ENCODE results near the gene SHISA6. TPM values are rescaled to one million over a fixed set of nuclear protein-coding genes. Genes with fewer than 3 reads are reported as not detected.
"Not testable (repeated sequence)": the region's sequence is repeated elsewhere in the genome, so short reads cannot be mapped to it uniquely, and the experiment has no call there.

The SHISA6 gene
- total RNA-seq, 2 experiments from 2014 or later, result not detected

DNA sequence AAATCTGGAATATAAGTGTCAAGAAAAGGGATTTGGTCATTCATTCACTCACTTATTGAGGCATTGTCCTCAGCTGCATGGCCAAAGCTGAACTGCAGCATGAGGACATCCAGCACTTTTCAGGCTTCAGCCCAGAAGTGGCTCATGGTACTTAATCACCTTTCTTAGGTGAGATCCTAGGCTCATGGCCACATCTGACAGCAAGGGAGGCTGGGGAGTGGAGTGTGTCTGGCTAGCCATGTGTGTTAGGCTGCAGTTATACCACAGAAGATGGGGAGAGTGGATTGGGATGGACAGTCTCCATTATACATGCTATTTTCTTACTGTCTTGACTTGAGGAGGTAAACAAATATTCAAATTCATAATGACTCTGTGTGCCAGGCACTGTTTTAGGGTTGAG is 68.8 kb downstream of the SHISA6 start:
- Mint-ChIP-seq H3K27ac (no peak overlapping the region), H3K36me3 (ENCODE audit: low read depth) (no peaks in the 10 kb centered on the region), H3K4me1 (ENCODE audit: low read depth) (no peaks in the 10 kb centered on the region), H3K9me3 (ENCODE audit: insufficient read depth) (no peaks in the 10 kb centered on the region), H3K4me3 (no peak overlapping the region), H3K27me3 (ENCODE audit: low read depth) (no peaks in the 10 kb centered on the region)
- CTCF ChIA-PET, result no interaction called here
- ATAC-seq (no peak), DNase-seq (no peak)
- POLR2A ChIA-PET, result no interaction called here

DNA sequence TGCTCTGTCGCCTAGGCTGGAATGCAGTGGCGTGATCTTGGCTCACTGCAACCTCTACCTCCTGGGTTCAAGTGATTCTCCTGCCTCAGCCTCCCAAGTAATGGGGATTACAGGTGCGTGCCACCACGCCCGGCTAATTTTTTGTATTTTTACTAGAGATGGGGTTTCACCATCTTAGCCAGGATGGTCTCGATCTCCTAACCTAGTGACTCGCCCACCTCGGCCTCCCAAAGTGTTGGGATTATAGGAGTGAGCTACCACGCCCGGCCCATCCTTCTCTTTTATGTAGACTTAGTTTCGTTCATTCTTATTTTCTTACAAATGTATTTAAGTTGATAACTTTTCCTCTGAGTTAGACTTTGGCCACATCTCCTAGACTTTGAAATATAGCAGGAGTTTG is 75.4 kb downstream of the SHISA6 start:
- H3K27ac Mint-ChIP-seq; H3K27me3 Mint-ChIP-seq (ENCODE audit: low read depth); POLR2A ChIA-PET; CTCF ChIA-PET; H3K4me1 Mint-ChIP-seq (ENCODE audit: low read depth); DNase-seq; H3K4me3 Mint-ChIP-seq; H3K36me3 Mint-ChIP-seq (ENCODE audit: low read depth); H3K9me3 Mint-ChIP-seq (ENCODE audit: insufficient read depth); ATAC-seq: not testable (repeated sequence)

DNA sequence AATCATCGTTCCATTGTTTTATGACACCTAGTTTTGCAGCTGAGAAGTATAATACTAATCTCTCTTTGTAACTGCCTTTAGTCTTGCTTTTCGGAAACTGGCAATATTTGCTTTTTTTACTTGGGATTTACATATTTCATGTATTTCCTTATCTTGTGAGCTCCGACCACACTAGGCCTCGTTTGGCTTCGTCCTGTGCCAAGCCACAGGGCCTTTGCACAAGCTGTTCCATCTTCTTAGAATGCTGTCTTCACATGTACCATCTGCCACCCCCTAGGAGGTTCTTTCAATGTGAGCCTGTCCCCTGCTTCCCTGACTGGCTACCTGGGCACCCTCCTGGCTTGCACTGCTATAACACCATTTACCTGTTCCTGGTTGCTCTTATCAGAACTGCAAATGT is 77.2 kb downstream of the SHISA6 start:
- no peak for ATAC-seq
- CTCF ChIA-PET, result no interaction called here
- Mint-ChIP-seq H3K4me1 (ENCODE audit: low read depth) (no peaks in the 10 kb centered on the region), H3K27ac (no peak overlapping the region), H3K36me3 (ENCODE audit: low read depth) (no peaks in the 10 kb centered on the region), H3K27me3 (ENCODE audit: low read depth) (no peaks in the 10 kb centered on the region), H3K9me3 (ENCODE audit: insufficient read depth) (no peaks in the 10 kb centered on the region), H3K4me3 (no peak overlapping the region)
- DNase-seq, result no peak
- POLR2A ChIA-PET, result no interaction called here

DNA sequence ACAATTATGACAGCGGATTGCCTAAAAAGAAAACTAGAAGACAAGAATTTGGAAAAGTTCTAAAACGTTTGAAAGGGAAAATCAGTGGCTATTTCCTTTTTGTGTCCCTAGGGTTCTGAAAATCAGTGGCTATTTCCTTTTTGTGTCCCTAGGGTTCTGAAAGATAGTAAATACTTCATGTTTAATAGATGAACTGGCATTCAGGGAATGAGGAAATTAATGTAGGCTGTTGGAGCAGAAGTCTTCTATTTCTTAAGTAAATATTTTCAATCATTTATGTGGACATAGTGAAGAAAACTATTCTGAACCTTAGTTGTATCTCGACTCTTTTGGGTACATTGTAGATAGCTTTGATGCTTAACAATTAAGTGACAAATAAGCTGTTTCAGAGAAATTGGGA is 78.9 kb downstream of the SHISA6 start:
- ChIA-PET CTCF (no interaction called here), POLR2A (no interaction called here)
- Mint-ChIP-seq H3K4me3 (no peak overlapping the region), H3K4me1 (ENCODE audit: low read depth) (no peaks in the 10 kb centered on the region), H3K27ac (no peak overlapping the region), H3K27me3 (ENCODE audit: low read depth) (no peaks in the 10 kb centered on the region), H3K9me3 (ENCODE audit: insufficient read depth) (no peaks in the 10 kb centered on the region), H3K36me3 (ENCODE audit: low read depth) (no peaks in the 10 kb centered on the region)
- DNase-seq (no peak), ATAC-seq (no peak)

DNA sequence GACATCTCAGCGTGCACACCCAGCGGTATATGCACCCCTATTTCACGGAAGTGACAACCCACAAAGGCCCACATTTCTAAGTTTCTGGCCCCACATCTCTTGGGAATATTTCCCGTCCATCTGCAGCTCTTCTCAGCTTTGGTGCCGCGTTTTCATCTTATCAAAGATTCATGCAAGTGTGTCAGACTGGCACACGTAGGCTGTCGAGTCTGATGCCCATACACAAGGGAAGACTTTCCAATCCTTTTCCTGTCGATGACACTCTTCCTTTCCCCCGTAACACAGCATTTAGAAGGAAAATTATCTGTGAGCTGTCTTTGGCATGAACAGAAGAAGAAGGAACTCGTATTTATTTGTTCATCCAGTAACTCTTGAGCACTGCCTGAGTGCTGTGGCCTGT is 83.0 kb downstream of the SHISA6 start:
- POLR2A ChIA-PET, result no interaction called here
- H3K9me3 Mint-ChIP-seq (ENCODE audit: insufficient read depth), result no peaks in the 10 kb centered on the region

DNA sequence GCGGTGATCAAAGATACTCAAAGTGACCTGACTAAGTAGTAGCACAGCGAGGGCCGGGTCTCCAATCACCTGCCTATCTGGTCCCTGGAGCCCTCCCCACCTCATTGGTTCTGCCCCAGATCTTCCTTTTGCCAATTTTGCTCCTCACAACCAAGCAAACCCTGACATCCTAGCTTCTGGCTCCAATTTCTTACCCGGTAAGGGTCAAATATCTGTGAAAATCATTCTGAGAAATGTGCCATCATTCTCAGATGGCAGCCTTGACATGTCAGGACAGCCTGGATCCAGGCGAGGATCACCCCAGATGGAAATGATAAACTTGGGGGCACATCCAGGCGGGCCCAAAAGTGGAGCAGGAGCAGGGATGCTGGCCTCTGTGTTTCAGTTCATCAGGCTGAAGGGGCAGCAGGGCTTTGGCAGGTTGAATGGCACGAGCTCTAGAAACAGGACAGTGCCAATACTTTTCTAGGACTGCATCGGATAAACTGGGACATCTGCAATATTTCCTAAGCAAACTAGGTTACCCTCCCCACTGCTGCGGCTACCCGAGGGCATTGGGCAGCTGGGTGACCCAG is 83.9 kb downstream of the SHISA6 start:
- H3K4me3 Mint-ChIP-seq, result no peak overlapping the region
- H3K36me3 Mint-ChIP-seq (ENCODE audit: low read depth), result no peaks in the 10 kb centered on the region
- CTCF ChIA-PET, result no interaction called here

More for the DNA sequence above, 83.0 kb downstream of the SHISA6 start:
- ATAC-seq (no peak), DNase-seq (no peak)
- Mint-ChIP-seq H3K27ac (no peak overlapping the region), H3K36me3 (ENCODE audit: low read depth) (no peaks in the 10 kb centered on the region), H3K4me3 (no peak overlapping the region), H3K4me1 (ENCODE audit: low read depth) (no peaks in the 10 kb centered on the region), H3K27me3 (ENCODE audit: low read depth) (no peaks in the 10 kb centered on the region)
- CTCF ChIA-PET, result no interaction called here

DNA sequence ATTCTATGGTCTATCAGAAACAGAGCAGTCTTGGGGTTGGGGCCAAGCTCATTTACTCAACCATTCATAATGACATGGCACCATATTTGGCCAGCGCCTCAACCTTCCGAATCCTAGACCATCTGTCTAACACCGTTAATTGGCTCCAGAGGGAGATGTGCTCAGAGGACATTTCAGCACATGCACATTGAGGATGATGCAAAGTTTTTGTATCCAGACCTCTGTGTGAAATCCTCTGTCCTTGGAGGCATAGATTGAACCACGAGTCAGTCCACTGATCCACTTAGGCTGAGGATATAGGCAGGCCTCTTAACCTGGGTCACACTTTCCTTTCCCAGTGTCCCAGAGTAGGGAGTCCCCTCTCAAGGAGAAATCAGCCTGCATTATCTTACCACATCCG is 85.5 kb downstream of the SHISA6 start:
- Mint-ChIP-seq H3K27me3 (ENCODE audit: low read depth) (no peaks in the 10 kb centered on the region), H3K9me3 (ENCODE audit: insufficient read depth) (no peaks in the 10 kb centered on the region), H3K27ac (no peak overlapping the region), H3K4me3 (no peak overlapping the region), H3K36me3 (ENCODE audit: low read depth) (no peaks in the 10 kb centered on the region), H3K4me1 (ENCODE audit: low read depth) (no peaks in the 10 kb centered on the region)
- ChIA-PET CTCF (no interaction called here), POLR2A (no interaction called here)
- ATAC-seq, result no peak
- DNase-seq, result no peak

More for the DNA sequence above, 83.9 kb downstream of the SHISA6 start:
- no peaks in the 10 kb centered on the region for H3K9me3 Mint-ChIP-seq (ENCODE audit: insufficient read depth)
- H3K27me3 Mint-ChIP-seq (ENCODE audit: low read depth), result no peaks in the 10 kb centered on the region
- ATAC-seq (no peak), DNase-seq (no peak)
- POLR2A ChIA-PET, result no interaction called here
- no peaks in the 10 kb centered on the region for H3K4me1 Mint-ChIP-seq (ENCODE audit: low read depth)
- no peak overlapping the region for H3K27ac Mint-ChIP-seq

DNA sequence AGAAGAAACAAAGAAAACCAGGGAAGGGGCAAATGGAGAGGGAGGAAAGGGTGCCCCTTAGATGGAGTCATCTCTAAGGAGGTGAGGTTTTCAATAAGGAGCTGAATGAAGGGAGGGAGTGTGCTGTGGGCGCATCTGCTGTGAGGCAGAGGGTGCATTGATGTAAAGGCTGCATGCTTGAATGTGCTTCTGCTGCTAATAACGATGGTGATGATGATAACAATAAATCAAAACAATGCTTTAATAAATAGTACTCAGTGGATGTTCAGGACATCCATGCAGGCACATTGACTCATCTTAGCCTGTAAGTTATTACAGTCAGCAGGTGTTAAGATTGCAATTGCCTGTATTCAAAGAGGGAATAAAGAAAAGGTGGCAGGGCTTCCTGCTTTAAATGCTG is 87.8 kb downstream of the SHISA6 start:
- DNase-seq (no peak), ATAC-seq (no peak)
- no peaks in the 10 kb centered on the region for H3K4me1 Mint-ChIP-seq (ENCODE audit: low read depth)
- no peaks in the 10 kb centered on the region for H3K9me3 Mint-ChIP-seq (ENCODE audit: insufficient read depth)
- H3K27me3 Mint-ChIP-seq (ENCODE audit: low read depth), result no peaks in the 10 kb centered on the region
- H3K27ac Mint-ChIP-seq, result no peak overlapping the region
- ChIA-PET CTCF (no interaction called here), POLR2A (no interaction called here)
- H3K36me3 Mint-ChIP-seq (ENCODE audit: low read depth), result no peaks in the 10 kb centered on the region
- no peak overlapping the region for H3K4me3 Mint-ChIP-seq

DNA sequence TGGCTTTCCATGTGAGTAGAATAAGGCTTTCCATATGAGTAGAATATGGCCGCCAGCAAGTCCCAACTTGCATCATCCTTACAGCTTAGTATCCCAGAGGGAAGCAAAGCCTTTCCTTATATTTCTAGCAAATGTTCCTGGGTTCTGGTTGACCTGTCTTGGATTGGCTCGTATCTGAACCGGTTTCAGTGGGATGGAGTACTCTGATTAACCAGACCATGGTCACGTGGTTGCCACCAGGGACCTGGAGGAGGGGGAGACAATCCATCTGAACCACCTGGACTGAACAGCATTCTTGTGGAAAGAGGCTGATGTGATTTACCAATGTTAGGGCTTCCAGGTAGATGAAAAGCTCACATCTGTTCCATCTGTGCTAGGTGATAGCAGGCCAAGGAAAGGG is 89.0 kb downstream of the SHISA6 start:
- no peaks in the 10 kb centered on the region for H3K27me3 Mint-ChIP-seq (ENCODE audit: low read depth)
- DNase-seq (no peak), ATAC-seq (no peak)
- no peaks in the 10 kb centered on the region for H3K36me3 Mint-ChIP-seq (ENCODE audit: low read depth)
- no peaks in the 10 kb centered on the region for H3K4me1 Mint-ChIP-seq (ENCODE audit: low read depth)
- H3K9me3 Mint-ChIP-seq (ENCODE audit: insufficient read depth), result no peaks in the 10 kb centered on the region
- H3K4me3 Mint-ChIP-seq, result no peak overlapping the region
- POLR2A ChIA-PET, result no interaction called here
- CTCF ChIA-PET, result no interaction called here
- H3K27ac Mint-ChIP-seq, result no peak overlapping the region

DNA sequence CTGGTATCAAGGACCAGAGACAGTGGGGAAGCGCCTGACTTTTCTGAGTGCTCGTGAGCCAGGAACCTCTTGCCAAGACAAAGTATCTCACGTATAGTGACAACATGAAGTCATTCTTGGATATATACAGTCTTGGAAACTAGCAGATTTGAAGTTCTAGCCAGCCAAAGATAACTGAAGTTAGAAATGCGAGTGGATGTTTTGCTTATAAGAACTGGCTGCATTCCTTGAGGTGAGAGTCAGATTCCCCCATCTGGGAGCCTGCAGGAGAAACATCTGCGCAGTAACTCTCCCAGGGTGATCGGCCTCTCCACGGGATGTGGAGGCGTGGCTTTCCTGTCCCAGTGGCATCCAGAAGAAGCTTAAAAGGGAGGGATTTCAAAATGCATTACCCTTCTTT is 89.8 kb downstream of the SHISA6 start:
- Mint-ChIP-seq H3K27ac (no peak overlapping the region), H3K27me3 (ENCODE audit: low read depth) (no peaks in the 10 kb centered on the region), H3K36me3 (ENCODE audit: low read depth) (no peaks in the 10 kb centered on the region), H3K9me3 (ENCODE audit: insufficient read depth) (no peaks in the 10 kb centered on the region), H3K4me1 (ENCODE audit: low read depth) (no peaks in the 10 kb centered on the region), H3K4me3 (no peak overlapping the region)
- POLR2A ChIA-PET, result no interaction called here
- DNase-seq (no peak), ATAC-seq (no peak)
- CTCF ChIA-PET, result no interaction called here

DNA sequence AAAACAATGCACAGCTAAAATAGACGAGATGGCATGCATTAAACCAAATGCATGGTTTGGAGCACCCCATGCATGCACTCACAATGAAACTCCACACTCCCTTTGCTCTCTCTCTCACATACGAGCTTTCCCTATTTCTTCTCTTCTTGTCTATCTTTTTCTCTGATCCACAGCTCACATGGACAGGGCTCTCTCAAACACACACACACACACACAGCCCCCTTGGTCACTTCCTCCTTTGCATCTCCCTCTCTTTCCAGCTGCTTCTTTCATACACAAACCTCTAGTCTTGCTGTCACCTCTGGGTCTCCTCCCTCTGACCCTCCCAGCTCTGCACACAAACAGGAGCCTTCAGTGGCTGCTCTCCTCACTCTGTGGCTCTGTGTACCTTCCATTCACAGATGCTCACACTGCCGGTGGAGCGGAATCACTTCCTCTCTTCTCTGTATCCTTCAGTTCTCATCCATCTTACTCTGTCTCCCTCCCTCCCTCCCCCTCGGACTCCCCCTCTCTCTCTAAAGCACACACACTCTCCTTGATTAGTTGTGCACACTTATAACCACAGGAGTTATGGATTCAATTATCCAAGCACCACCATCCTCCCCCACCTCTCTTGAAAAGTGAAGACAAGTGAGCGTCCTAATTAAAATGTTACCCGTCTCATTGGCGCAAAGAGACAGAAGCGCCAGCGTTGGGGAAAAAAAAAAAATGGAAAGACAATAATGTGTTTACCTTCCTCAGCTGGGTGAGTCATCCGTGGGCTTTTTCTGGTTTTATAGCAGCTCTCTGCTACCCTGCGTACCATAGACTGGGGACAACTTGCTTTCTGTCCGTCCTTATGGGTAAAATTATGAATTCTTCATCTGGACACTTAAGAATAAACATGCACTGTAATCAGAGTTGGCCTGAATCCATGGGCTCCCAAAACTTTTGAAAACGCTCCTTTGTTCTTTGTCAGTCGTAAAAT is 90.8 kb downstream of the SHISA6 start:
- no peak overlapping the region for H3K4me3 Mint-ChIP-seq
- no peaks in the 10 kb centered on the region for H3K9me3 Mint-ChIP-seq (ENCODE audit: insufficient read depth)
- ChIA-PET CTCF (no interaction called here), POLR2A (no interaction called here)
- H3K27ac Mint-ChIP-seq, result no peak overlapping the region
- no peaks in the 10 kb centered on the region for H3K4me1 Mint-ChIP-seq (ENCODE audit: low read depth)
- H3K27me3 Mint-ChIP-seq (ENCODE audit: low read depth), result no peaks in the 10 kb centered on the region
- ATAC-seq, result no peak
- H3K36me3 Mint-ChIP-seq (ENCODE audit: low read depth), result no peaks in the 10 kb centered on the region
- DNase-seq, result no peak

DNA sequence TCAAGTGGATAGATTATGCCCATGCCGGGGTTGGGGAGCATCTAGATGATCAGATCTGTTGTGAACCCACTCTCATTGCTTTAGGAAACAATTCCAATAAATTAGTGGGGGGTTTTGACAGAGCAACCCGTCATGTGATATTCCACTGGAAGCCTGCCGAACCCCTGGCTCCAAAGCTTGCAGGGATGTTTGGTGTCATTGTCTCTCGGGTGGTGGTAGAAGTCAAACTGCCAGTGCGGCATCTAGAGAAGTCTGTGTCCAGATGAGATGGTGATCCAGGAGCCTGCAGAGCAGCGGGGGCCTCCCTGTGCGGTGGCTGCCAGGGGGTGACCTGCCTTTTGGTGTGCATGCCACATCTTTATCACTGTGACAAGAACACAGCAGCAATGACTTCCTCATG is 91.7 kb downstream of the SHISA6 start:
- Mint-ChIP-seq H3K9me3 (ENCODE audit: insufficient read depth) (no peaks in the 10 kb centered on the region), H3K36me3 (ENCODE audit: low read depth) (no peaks in the 10 kb centered on the region), H3K4me1 (ENCODE audit: low read depth) (no peaks in the 10 kb centered on the region), H3K4me3 (no peak overlapping the region), H3K27ac (no peak overlapping the region), H3K27me3 (ENCODE audit: low read depth) (no peaks in the 10 kb centered on the region)
- no peak for ATAC-seq
- POLR2A ChIA-PET, result interaction anchor here (0.5 kb wide), 1 partner anchor 1103 kb away, joined by 4 read pairs; no protein-coding TSS in a partner anchor
- CTCF ChIA-PET, result no interaction called here
- no peak for DNase-seq

DNA sequence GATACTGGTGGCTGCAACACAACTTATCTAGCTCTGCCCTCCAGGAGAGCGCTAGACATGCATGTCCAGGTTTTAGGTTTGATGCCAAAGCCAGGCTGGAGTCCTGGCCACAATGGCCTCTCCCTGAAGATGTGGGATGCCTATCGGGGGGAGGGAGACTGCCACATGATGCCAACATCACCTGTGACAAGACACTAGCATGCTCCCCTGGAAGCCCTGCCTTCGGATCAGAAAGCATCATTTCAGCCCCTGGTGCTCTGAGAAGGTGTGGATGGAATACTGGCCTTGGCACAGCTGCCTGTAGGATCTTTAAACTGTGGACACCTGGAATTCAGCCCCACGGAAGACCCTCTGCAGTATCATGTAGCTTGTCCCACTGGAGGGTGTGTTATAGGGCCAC is 93.5 kb downstream of the SHISA6 start:
- ChIA-PET CTCF (no interaction called here), POLR2A (no interaction called here)
- Mint-ChIP-seq H3K27me3 (ENCODE audit: low read depth) (no peaks in the 10 kb centered on the region), H3K27ac (no peak overlapping the region), H3K4me1 (ENCODE audit: low read depth) (no peaks in the 10 kb centered on the region), H3K4me3 (no peak overlapping the region), H3K9me3 (ENCODE audit: insufficient read depth) (no peaks in the 10 kb centered on the region), H3K36me3 (ENCODE audit: low read depth) (no peaks in the 10 kb centered on the region)
- DNase-seq (no peak), ATAC-seq (no peak)
